SU-DHL-6 (cell line): ENCODE results near the gene MYBPH.

Source experiments
- H2AFZ ChIP-seq: fragments of 200-600 bp; sonication (generic); 2 replicates; pipeline ENCODE4 v1.6.1; 2014; ENCODE audit warnings: low read depth, mild to moderate bottlenecking, moderate library complexity, mixed read lengths, antibody characterized with exemption, low read length; ENCODE audit not compliant: severe bottlenecking
- H3F3A ChIP-seq: fragments of 200-600 bp; shearing (Covaris generic); 2 replicates; pipeline ENCODE4 v1.6.0; 2016; ENCODE audit warnings: antibody characterized with exemption, mild to moderate bottlenecking; ENCODE audit not compliant: insufficient read depth
- H3K27ac ChIP-seq: fragments of 200-600 bp; sonication (generic); 2 replicates; pipeline ENCODE4 v1.5.1; 2016; ENCODE audit warnings: low read depth, mild to moderate bottlenecking, low read length, moderate library complexity, mixed read lengths
- H3K27me3 ChIP-seq: fragments of 200-600 bp; sonication (generic), shearing (Covaris generic); 2 replicates; pipeline ENCODE4 v1.6.0; 2014; ENCODE audit warnings: mild to moderate bottlenecking, low read length
- H3K36me3 ChIP-seq: fragments of 200-600 bp; sonication (generic); 2 replicates; pipeline ENCODE4 v1.6.1; 2014; ENCODE audit warnings: mild to moderate bottlenecking, low read length, mixed read lengths
- H3K4me2 ChIP-seq: fragments of 300-600, 200-600 bp; shearing (Covaris generic), sonication (generic); 2 replicates; pipeline ENCODE4 v1.6.0; 2014; ENCODE audit warnings: low read length, low read depth, mild to moderate bottlenecking; ENCODE audit not compliant: poor library complexity, severe bottlenecking
- H3K4me3 ChIP-seq: fragments of 200-600 bp; sonication (generic); 2 replicates; pipeline ENCODE4 v1.5.1; 2014; ENCODE audit warnings: antibody characterized with exemption, low read length, mild to moderate bottlenecking, mixed read lengths; ENCODE audit not compliant: insufficient read depth, poor library complexity, severe bottlenecking
- H3K79me2 ChIP-seq: fragments of 200-600 bp; sonication (generic); 2 replicates; pipeline ENCODE4 v1.6.1; 2014; ENCODE audit warnings: mild to moderate bottlenecking, low read length, moderate library complexity; ENCODE audit not compliant: insufficient read depth
- H3K9ac ChIP-seq: fragments of 200-600 bp; sonication (generic); 2 replicates; pipeline ENCODE4 v1.7.0; 2014; ENCODE audit warnings: mild to moderate bottlenecking, low read length
- H3K9me2 ChIP-seq: fragments of 200-600 bp; sonication (generic); replicated peaks from 2 replicates; pipeline ENCODE4 v1.6.1; 2014; ENCODE audit warnings: low read length; ENCODE audit not compliant: insufficient read depth
- H3K9me3 ChIP-seq: fragments of 200-600 bp; sonication (generic); 2 replicates; pipeline ENCODE4 v1.6.1; 2014; ENCODE audit warnings: low read length, mixed read lengths; ENCODE audit not compliant: insufficient read depth
- H4K20me1 ChIP-seq: fragments of 200-600 bp; sonication (generic); 2 replicates; pipeline ENCODE4 v1.6.1; 2014; ENCODE audit warnings: low read depth, mild to moderate bottlenecking, antibody characterized with exemption, low read length, moderate library complexity, mixed read lengths
- EZH2phosphoT487 ChIP-seq: fragments of 200-600 bp; sonication (generic), shearing (Covaris generic); conservative IDR thresholded peaks from 2 replicates; pipeline ENCODE4 v1.6.1; 2018; ENCODE audit warnings: mild to moderate bottlenecking, antibody characterized with exemption, low read length, moderate library complexity, mixed read lengths
- TF ChIP-seq, protein P1 (sequence below): fragments of 200-600 bp; sonication (generic); IDR thresholded peaks from one replicate; pipeline ENCODE4 v1.5.1; 2017; ENCODE audit warnings: antibody characterized with exemption, mild to moderate bottlenecking, low read length, moderate library complexity; ENCODE audit not compliant: insufficient read depth, poor library complexity, severe bottlenecking

MYBPH gene

DNA sequence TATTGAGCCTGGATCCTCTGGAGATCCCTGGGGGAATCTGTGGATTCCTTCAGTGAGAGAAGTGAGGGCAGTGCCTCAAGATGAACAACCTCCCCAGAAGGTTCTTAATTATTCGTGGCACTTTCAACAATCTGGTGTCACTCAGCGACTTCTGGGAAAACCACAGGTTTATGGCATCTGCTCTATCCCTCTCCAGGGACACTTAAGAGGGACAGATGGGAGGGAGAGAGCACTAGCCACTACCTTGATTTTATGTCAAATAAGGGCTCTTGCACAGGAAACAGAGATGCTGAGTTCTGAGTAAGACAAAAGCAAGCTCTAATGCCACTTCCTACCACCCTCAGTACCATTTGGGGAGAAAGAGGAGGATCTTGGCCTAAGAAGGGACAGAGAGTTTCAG is 32.1 kb upstream of the MYBPH start:
- Histone ChIP-seq H3K9me2 (no peaks in the 10 kb centered on the region), H2AFZ (no peak overlapping the region), H4K20me1 (no peaks in the 10 kb centered on the region), H3K9ac (no peak overlapping the region), H3K4me2 (no peak overlapping the region), H3K27ac (no peak overlapping the region), H3K36me3 (no peaks in the 10 kb centered on the region), H3K4me3 (no peak overlapping the region), H3K27me3 (no peaks in the 10 kb centered on the region), H3F3A (no peaks in the 10 kb centered on the region), H3K9me3 (no peaks in the 10 kb centered on the region), H3K79me2 (no peaks in the 10 kb centered on the region)
- TF ChIP-seq EZH2phosphoT487 = no peak
- TF ChIP-seq, protein P1, sequence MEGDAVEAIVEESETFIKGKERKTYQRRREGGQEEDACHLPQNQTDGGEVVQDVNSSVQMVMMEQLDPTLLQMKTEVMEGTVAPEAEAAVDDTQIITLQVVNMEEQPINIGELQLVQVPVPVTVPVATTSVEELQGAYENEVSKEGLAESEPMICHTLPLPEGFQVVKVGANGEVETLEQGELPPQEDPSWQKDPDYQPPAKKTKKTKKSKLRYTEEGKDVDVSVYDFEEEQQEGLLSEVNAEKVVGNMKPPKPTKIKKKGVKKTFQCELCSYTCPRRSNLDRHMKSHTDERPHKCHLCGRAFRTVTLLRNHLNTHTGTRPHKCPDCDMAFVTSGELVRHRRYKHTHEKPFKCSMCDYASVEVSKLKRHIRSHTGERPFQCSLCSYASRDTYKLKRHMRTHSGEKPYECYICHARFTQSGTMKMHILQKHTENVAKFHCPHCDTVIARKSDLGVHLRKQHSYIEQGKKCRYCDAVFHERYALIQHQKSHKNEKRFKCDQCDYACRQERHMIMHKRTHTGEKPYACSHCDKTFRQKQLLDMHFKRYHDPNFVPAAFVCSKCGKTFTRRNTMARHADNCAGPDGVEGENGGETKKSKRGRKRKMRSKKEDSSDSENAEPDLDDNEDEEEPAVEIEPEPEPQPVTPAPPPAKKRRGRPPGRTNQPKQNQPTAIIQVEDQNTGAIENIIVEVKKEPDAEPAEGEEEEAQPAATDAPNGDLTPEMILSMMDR = no peak

DNA sequence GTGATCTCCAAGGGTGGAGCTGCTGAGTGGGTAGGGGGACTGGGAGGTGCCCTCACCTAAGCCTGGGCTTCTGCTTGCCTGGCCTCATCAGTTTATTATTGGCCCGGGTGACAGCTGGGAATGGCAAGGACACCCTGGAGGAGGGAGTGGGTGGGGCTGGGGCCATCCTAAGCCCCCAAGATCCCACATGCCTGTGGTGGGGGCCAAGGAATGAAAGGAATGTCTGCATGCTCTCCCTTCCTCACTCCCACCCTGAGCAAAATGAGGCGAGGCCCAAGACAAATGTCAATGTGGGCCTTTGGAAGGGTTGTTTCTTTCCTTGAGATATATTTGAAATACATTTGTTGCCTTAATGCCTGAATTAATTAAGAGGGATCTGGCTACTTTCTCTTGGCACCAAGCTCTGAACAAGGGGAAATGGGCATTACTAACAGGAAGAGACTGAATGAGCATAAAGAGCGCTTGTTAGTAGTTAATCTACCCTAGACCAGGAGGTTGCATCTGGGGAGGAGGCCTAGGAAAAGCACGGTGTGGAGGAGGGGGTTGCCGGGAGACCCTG is 30.6 kb upstream of the MYBPH start:
- TF ChIP-seq, protein P1 = no peak
- no peak for TF ChIP-seq EZH2phosphoT487
- no peaks in the 10 kb centered on the region for H4K20me1 ChIP-seq
- no peak overlapping the region for H3K4me2 ChIP-seq
- no peaks in the 10 kb centered on the region for H3K27me3 ChIP-seq
- H3K9me2 ChIP-seq = no peaks in the 10 kb centered on the region
- no peak overlapping the region for H3K27ac ChIP-seq
- H3K4me3 ChIP-seq = no peak overlapping the region
- H3F3A ChIP-seq = no peaks in the 10 kb centered on the region
- H2AFZ ChIP-seq = no peak overlapping the region
- H3K36me3 ChIP-seq = no peaks in the 10 kb centered on the region
- no peaks in the 10 kb centered on the region for H3K9me3 ChIP-seq
- no peaks in the 10 kb centered on the region for H3K79me2 ChIP-seq
- no peak overlapping the region for H3K9ac ChIP-seq

GRCh38 chr1:203204756-203205155 is 29.1 kb upstream of the MYBPH start:
- no peaks in the 10 kb centered on the region for H4K20me1 ChIP-seq
- no peak overlapping the region for H3K9ac ChIP-seq
- H3K79me2 ChIP-seq = no peaks in the 10 kb centered on the region
- TF ChIP-seq, protein P1 = no peak
- TF ChIP-seq EZH2phosphoT487 = no peak
- H3K9me3 ChIP-seq = no peaks in the 10 kb centered on the region
- no peak overlapping the region for H3K4me2 ChIP-seq
- no peaks in the 10 kb centered on the region for H3K36me3 ChIP-seq
- H3F3A ChIP-seq = no peaks in the 10 kb centered on the region
- H3K27me3 ChIP-seq = no peaks in the 10 kb centered on the region
- H3K4me3 ChIP-seq = no peak overlapping the region
- no peak overlapping the region for H2AFZ ChIP-seq
- H3K9me2 ChIP-seq = no peaks in the 10 kb centered on the region
- no peak overlapping the region for H3K27ac ChIP-seq
